GM13976 (cell line): Measurements from ENCODE around the gene SLC18A3.

Source experiments
- DNase-seq: peaks from one replicate; pipeline ENCODE4 v3.0.0; 2012; ENCODE audit warnings: low spot score
- CTCF ChIP-seq: IDR thresholded peaks from 2 replicates; pipeline ENCODE4 v1.5.1; 2012; ENCODE audit warnings: borderline replicate concordance, mild to moderate bottlenecking; ENCODE audit not compliant: insufficient read depth; ENCODE audit errors: extremely low read depth, missing control alignments, control extremely low read depth
- in situ Hi-C: fragments of 300-500 bp; cut with MboI; formaldehyde crosslinking; loops from one replicate; pipeline ENCODE4 v1.12.0; 2022; ENCODE audit warnings: low sequenced_read_pairs, mixed read lengths, inconsistent platforms; ENCODE audit not compliant: unreplicated experiment

Gene SLC18A3

GRCh38 chr10:49652421-49653272 is 42.5 kb downstream of the SLC18A3 start:
- in situ Hi-C loops: no loop called here
- TF ChIP-seq CTCF: no peak
- no peak for DNase-seq

- DNase-seq: no peak
- in situ Hi-C loops: no loop called here
- no peak for TF ChIP-seq CTCF
Measured at GRCh38 chr10:49653273-49653929, 43.3 kb downstream of the SLC18A3 start.

- no peak for TF ChIP-seq CTCF
- in situ Hi-C loops: no loop called here
- no peak for DNase-seq
Measured at GRCh38 chr10:49654036-49654693, 44.1 kb downstream of the SLC18A3 start.

GRCh38 chr10:49655099-49655498 is 45.0 kb downstream of the SLC18A3 start:
- in situ Hi-C loops: no loop called here
- no peak for DNase-seq
- TF ChIP-seq CTCF: no peak

- in situ Hi-C loops: no loop called here
- TF ChIP-seq CTCF: no peak
- no peak for DNase-seq
Measured at GRCh38 chr10:49656845-49657493, 46.9 kb downstream of the SLC18A3 start.

- in situ Hi-C loops: no loop called here
- no peak for DNase-seq
- TF ChIP-seq CTCF: no peak
Measured at GRCh38 chr10:49657606-49658005, 47.5 kb downstream of the SLC18A3 start.
